MCF 10A (cell line): ENCODE data around the gene BAZ1B. TPM values are rescaled to one million over a fixed set of nuclear protein-coding genes. Genes with fewer than 3 reads are reported as not detected.
A peak's percentile ranks its signal among the peaks of the same experiment; 100 is the strongest.

Source experiments
- BruUV-seq: library from RNA; stranded (reverse); fragments of 400-500 nt; replicated peaks from 2 replicates; lab custom pipeline; 2021; lab: Mats Ljungman, UMichigan
- CTCF ChIA-PET: fragments of 300-600 bp; sonication (Branson Sonifier 250); formaldehyde crosslinking; extraction: SDS; loops from one replicate; lab custom pipeline; 2021; ENCODE audit warnings: antibody characterized with exemption, inconsistent platforms; lab: Yijun Ruan, JAX
- POLR2A ChIA-PET: fragments of 300-600, 350-650 bp; sonication (Branson Sonifier 250); formaldehyde crosslinking; extraction: SDS; loops from one replicate; lab custom pipeline; 2020; ENCODE audit warnings: antibody characterized with exemption, inconsistent platforms; lab: Yijun Ruan, JAX
- DNase-seq: peaks from one replicate; pipeline ENCODE4 v3.0.0-alpha.2; 2018; ENCODE audit not compliant: unreplicated experiment
- H3K27ac Mint-ChIP-seq: one replicate; pipeline ENCODE4 v1.8.0; 2022; ENCODE audit warnings: mild to moderate bottlenecking, low read depth, mixed read lengths; ENCODE audit not compliant: unreplicated experiment
- H3K27me3 Mint-ChIP-seq: one replicate; pipeline ENCODE4 v1.8.0; 2022; ENCODE audit warnings: mixed read lengths; ENCODE audit not compliant: insufficient read depth, unreplicated experiment
- H3K36me3 Mint-ChIP-seq: one replicate; pipeline ENCODE4 v1.8.0; 2022; ENCODE audit warnings: mild to moderate bottlenecking, moderate library complexity, mixed read lengths; ENCODE audit not compliant: insufficient read depth, unreplicated experiment
- H3K4me1 Mint-ChIP-seq: one replicate; pipeline ENCODE4 v1.8.0; 2022; ENCODE audit warnings: mixed read lengths; ENCODE audit not compliant: insufficient read depth, unreplicated experiment
- H3K4me3 Mint-ChIP-seq: one replicate; pipeline ENCODE4 v1.8.0; 2022; ENCODE audit warnings: mild to moderate bottlenecking, moderate library complexity, mixed read lengths; ENCODE audit not compliant: unreplicated experiment
- H3K9me3 Mint-ChIP-seq: one replicate; pipeline ENCODE4 v1.8.0; 2022; ENCODE audit warnings: mixed read lengths; ENCODE audit not compliant: unreplicated experiment
- intact Hi-C: fragments of 100-400 bp; cut with micrococcal nuclease; formaldehyde crosslinking; loops from 2 replicates; pipeline ENCODE4 v1.14.1; 2022
- total RNA-seq: library from RNA; stranded (reverse); gene quantifications from 2 replicates; pipeline ENCODE4 v1.2.3, GENCODE V29; 2022
- TF ChIP-seq, protein P1 (sequence below): fragments of 200-600 bp; IDR thresholded peaks from one replicate; pipeline ENCODE4 v1.8.0; 2022; ENCODE audit warnings: antibody characterized with exemption, mild to moderate bottlenecking; ENCODE audit not compliant: unreplicated experiment

Gene BAZ1B
- total RNA-seq, 1 experiment from 2014 or later = 86.7 TPM

DNA sequence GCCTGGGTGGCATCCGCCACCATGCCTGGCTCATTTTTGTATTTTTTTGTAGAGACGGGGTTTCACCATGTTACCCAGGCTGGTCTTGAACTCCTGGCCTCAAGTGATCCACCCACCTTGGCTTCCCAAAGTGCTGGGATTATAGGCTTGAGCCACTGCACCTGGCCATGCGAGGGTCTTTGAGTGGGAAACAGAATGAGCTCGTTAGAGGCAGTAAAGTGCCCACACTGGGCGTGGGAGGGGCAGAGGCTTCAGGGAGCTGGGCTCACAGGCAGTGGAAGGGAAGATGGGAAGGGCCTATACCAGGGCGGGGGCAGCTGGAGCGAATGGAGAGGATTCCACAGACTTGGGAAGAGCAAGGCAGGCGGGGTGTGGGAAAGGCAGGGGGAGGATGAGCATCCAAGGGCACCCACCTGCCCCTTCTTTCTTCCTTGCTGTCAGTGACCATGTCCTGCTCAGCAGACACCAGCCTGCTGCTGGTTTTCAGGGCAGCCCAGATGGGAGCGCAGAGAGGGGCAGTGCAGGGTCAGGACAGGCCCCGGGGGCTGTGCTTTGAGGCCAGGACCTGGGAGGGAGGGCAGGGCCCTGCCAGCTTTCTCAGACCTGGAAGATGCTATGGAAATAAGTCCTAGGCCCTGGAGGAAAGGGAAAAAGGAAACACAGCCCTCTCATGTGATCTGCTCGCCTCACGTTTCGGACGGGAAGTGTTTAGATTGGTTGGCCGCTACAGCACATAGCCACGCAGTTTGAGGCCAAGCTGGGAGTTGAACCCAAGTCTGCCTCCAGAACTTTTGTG is 84.3 kb downstream of the BAZ1B start:
- POLR2A ChIA-PET = no interaction called here
- TF ChIP-seq, protein P1, sequence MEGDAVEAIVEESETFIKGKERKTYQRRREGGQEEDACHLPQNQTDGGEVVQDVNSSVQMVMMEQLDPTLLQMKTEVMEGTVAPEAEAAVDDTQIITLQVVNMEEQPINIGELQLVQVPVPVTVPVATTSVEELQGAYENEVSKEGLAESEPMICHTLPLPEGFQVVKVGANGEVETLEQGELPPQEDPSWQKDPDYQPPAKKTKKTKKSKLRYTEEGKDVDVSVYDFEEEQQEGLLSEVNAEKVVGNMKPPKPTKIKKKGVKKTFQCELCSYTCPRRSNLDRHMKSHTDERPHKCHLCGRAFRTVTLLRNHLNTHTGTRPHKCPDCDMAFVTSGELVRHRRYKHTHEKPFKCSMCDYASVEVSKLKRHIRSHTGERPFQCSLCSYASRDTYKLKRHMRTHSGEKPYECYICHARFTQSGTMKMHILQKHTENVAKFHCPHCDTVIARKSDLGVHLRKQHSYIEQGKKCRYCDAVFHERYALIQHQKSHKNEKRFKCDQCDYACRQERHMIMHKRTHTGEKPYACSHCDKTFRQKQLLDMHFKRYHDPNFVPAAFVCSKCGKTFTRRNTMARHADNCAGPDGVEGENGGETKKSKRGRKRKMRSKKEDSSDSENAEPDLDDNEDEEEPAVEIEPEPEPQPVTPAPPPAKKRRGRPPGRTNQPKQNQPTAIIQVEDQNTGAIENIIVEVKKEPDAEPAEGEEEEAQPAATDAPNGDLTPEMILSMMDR = no peak
- Mint-ChIP-seq H3K4me3 (no peak overlapping the region), H3K9me3 (no peaks in the 10 kb centered on the region), H3K4me1 (no peaks in the 10 kb centered on the region), H3K27me3 (no peaks in the 10 kb centered on the region), H3K36me3 (peaks cover 44% of the 10 kb centered on the region), H3K27ac (no peak overlapping the region)
- DNase-seq = no peak
- BruUV-seq = no TSS peak
- CTCF ChIA-PET = interaction anchor here (1.4 to 2.4 kb wide), 3 partner anchors 10 to 14 kb away, joined by 4 to 11 read pairs (median 7); no protein-coding TSS in a partner anchor
- intact Hi-C loops = no loop called here

DNA sequence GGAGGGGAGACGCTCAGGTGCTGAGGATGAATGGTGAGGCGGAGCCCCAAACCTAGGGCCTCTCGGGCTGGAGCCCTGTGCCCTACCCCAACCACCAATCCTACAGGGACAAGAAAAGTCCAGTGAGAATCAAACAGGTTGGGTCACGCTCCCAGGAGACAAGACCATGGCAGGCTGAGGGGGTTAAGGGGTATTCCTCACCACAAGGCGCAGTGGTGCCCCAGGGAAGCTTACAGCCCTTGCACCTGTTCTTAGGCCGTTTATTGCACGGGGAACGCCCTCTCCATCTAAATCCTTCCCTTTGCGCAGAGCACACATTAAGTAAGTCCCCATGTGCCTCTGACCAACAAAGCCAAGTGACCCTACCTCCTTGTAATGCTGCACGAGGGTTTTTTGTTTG is 85.0 kb downstream of the BAZ1B start:
- DNase-seq = no peak
- H3K4me3 Mint-ChIP-seq = no peak overlapping the region
- CTCF ChIA-PET = interaction anchor here (1.4 to 1.7 kb wide), 2 partner anchors 11 to 15 kb away, joined by 4 to 7 read pairs; no protein-coding TSS in a partner anchor
- H3K36me3 Mint-ChIP-seq = peaks cover 37% of the 10 kb centered on the region
- TF ChIP-seq, protein P1 = no peak
- no peaks in the 10 kb centered on the region for H3K9me3 Mint-ChIP-seq
- H3K27me3 Mint-ChIP-seq = no peaks in the 10 kb centered on the region
- POLR2A ChIA-PET = no interaction called here
- no peaks in the 10 kb centered on the region for H3K4me1 Mint-ChIP-seq
- H3K27ac Mint-ChIP-seq = no peak overlapping the region
- intact Hi-C loops = no loop called here
- no TSS peak for BruUV-seq

DNA sequence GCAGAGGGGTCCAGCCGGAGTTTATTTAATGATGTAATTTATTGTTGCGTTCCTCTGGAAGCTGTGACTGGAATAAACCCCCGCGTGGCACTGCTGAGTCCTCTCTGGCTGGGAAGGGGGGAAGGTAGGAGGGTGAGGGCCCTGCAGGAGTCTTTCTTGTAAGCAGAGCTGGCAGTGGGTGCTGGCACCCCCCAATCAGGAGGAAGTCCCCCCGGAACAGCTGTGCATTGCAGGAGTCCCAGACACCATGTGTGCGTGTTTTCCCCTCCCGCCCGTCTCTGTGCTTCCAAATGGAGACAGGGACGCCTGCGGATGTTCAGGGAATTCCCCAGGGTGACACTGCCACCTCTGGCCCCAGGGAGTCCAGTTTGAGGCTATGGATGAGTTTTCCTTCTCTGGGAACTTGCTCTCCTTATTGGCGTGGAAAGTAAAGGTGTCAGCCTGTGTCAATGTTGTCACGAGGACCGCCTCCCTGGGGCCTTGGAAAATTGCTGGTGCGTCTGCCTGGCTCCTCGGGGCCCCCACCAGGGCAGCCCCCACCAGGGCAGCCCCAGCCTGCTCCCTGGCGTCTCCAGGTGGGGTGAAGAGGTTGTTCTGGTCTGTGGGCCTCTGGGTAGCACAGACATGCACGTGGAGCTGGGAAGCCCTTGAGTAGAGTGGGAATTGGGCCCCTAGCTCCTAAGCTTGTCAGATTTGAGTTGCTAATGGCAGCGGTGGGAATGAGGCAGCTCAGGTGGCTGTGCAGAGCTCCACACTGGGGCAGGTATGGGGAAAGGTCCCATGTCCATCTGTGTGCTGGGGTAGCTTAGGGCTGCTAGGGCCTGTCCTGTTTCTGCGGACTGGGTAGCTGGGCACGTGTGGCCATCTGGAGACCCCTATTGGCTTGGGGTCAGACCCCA is 85.8 kb downstream of the BAZ1B start:
- Mint-ChIP-seq H3K27ac (no peak overlapping the region), H3K4me1 (no peaks in the 10 kb centered on the region), H3K9me3 (no peaks in the 10 kb centered on the region), H3K36me3 (peaks cover 29% of the 10 kb centered on the region), H3K4me3 (no peak overlapping the region), H3K27me3 (no peaks in the 10 kb centered on the region)
- TF ChIP-seq, protein P1 = no peak
- POLR2A ChIA-PET = interaction anchor here (0.6 kb wide), 1 partner anchor 27 kb away, joined by 4 read pairs; no protein-coding TSS in a partner anchor
- CTCF ChIA-PET = interaction anchor here (0.7 to 1.7 kb wide), 2 partner anchors 15 to 78 kb away, joined by 4 to 7 read pairs; no protein-coding TSS in a partner anchor
- no TSS peak for BruUV-seq
- peak; percentile 13 for DNase-seq
- intact Hi-C loops = no loop called here
